ENCODE results near the gene TTLL4.

TTLL4 gene

GRCh38 chr2:218711550-218711929 lies 905 bp downstream of the TTLL4 start:
- TF ChIP-seq EGR1 (IDR thresholded peaks at IDR 0.05), result no peak

- TF ChIP-seq CEBPB (IDR thresholded peaks at IDR 0.05), result no peak
- no peak for TF ChIP-seq NFIC (IDR thresholded peaks at IDR 0.05)
- TF ChIP-seq ZBTB7A (IDR thresholded peaks at IDR 0.05; ENCODE audit: low read depth), result no peak
- no peak for TF ChIP-seq TAF1 (IDR thresholded peaks at IDR 0.05; ENCODE audit: low read depth)
- TF ChIP-seq REST (IDR thresholded peaks at IDR 0.05; ENCODE audit: low read depth), result no peak
- no peak for TF ChIP-seq YY1 (IDR thresholded peaks at IDR 0.05; ENCODE audit: low read depth)
Observed at GRCh38 chr2:218713922-218714321, 3.3 kb downstream of the TTLL4 start.

- TF ChIP-seq YY1 (IDR thresholded peaks at IDR 0.05; ENCODE audit: low read depth) (no peak), REST (IDR thresholded peaks at IDR 0.05; ENCODE audit: low read depth) (no peak)
Observed at GRCh38 chr2:218716070-218716469, 5.4 kb downstream of the TTLL4 start.

- TF ChIP-seq TEAD4 (IDR thresholded peaks at IDR 0.05) (no peak), REST (IDR thresholded peaks at IDR 0.05; ENCODE audit: low read depth) (no peak), USF1 (IDR thresholded peaks at IDR 0.05) (no peak), ZBTB7A (IDR thresholded peaks at IDR 0.05; ENCODE audit: low read depth) (no peak), MAX (IDR thresholded peaks at IDR 0.05) (no peak), FOXM1 (IDR thresholded peaks at IDR 0.05; ENCODE audit: borderline replicate concordance, low read depth) (no peak), CREB1 (IDR thresholded peaks at IDR 0.05; ENCODE audit: low read depth) (no peak), CEBPB (IDR thresholded peaks at IDR 0.05) (no peak), TAF1 (IDR thresholded peaks at IDR 0.05; ENCODE audit: low read depth) (no peak), EP300 (IDR thresholded peaks at IDR 0.05; ENCODE audit: borderline replicate concordance) (no peak), YY1 (IDR thresholded peaks at IDR 0.05; ENCODE audit: low read depth) (no peak), RAD21 (IDR thresholded peaks at IDR 0.05; ENCODE audit: low read depth) (no peak), NFIC (IDR thresholded peaks at IDR 0.05) (no peak), EGR1 (IDR thresholded peaks at IDR 0.05) (no peak), TCF12 (IDR thresholded peaks at IDR 0.05; ENCODE audit: low read depth) (no peak)
Observed at GRCh38 chr2:218717262-218717661, 6.6 kb downstream of the TTLL4 start.

- TF ChIP-seq MAX (IDR thresholded peaks at IDR 0.05), result no peak
- no peak for TF ChIP-seq ZBTB7A (IDR thresholded peaks at IDR 0.05; ENCODE audit: low read depth)
- TF ChIP-seq EGR1 (IDR thresholded peaks at IDR 0.05), result no peak
- TF ChIP-seq CEBPB (IDR thresholded peaks at IDR 0.05), result no peak
- TF ChIP-seq TEAD4 (IDR thresholded peaks at IDR 0.05), result no peak
- TF ChIP-seq TCF12 (IDR thresholded peaks at IDR 0.05; ENCODE audit: low read depth), result no peak
- no peak for TF ChIP-seq REST (IDR thresholded peaks at IDR 0.05; ENCODE audit: low read depth)
- TF ChIP-seq NFIC (IDR thresholded peaks at IDR 0.05), result no peak
- TF ChIP-seq EP300 (IDR thresholded peaks at IDR 0.05; ENCODE audit: borderline replicate concordance), result no peak
- no peak for TF ChIP-seq FOXM1 (IDR thresholded peaks at IDR 0.05; ENCODE audit: borderline replicate concordance, low read depth)
- no peak for TF ChIP-seq TAF1 (IDR thresholded peaks at IDR 0.05; ENCODE audit: low read depth)
- no peak for TF ChIP-seq CREB1 (IDR thresholded peaks at IDR 0.05; ENCODE audit: low read depth)
- no peak for TF ChIP-seq RAD21 (IDR thresholded peaks at IDR 0.05; ENCODE audit: low read depth)
- TF ChIP-seq YY1 (IDR thresholded peaks at IDR 0.05; ENCODE audit: low read depth), result no peak
- no peak for TF ChIP-seq USF1 (IDR thresholded peaks at IDR 0.05)
Observed at GRCh38 chr2:218718058-218718457, 7.4 kb downstream of the TTLL4 start.
